ENCODE data around the gene KRTAP10-6.
"Not testable (repeated sequence)": the region's sequence is repeated elsewhere in the genome, so short reads cannot be mapped to it uniquely, and the experiment has no call there.

Gene KRTAP10-6

DNA sequence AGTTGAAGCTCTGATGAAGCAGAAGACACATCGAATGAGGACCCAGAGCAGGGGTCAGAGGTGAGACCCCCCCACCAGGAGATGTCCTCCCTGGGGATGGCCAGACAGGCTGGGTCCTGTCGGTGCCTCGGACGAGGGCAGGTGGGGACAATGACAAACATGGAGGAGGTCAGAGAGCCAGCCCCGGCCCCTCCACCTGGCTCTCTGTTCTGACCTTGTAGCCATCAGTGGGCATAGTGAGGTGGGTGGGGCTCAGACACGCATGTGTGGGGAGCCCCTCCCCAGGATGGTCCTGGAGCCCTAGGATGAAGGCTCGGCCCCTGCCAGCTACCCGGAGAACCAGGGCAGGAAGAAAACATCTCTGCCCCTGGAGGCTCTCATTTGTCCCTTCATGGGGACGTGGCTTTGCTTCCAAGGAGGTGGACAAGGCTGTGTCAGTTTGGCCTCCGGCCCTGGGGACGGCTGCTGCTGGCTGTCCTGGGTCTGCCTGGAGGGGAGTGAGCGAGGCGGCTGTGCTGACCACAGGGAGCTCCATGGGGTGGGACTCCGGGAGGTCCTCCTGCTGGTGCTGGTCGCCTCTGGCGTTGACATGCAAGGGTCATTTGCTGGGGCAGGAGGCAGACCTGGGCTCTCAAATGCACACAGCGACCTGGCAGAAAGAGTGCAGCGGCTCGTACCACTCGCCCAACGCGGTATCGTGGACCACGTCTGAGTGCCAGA lies 2.6 kb downstream of the KRTAP10-6 start:
- no peak overlapping the region for H3K4me2 ChIP-seq
- no peak overlapping the region for H3K27ac ChIP-seq
- no peak for TF ChIP-seq Cebpa-rat (IDR thresholded peaks at IDR 0.05)
- H3K4me1 ChIP-seq = peaks cover 26% of the 10 kb centered on the region
- H3K27me3 ChIP-seq = no peaks in the 10 kb centered on the region
- no peaks in the 10 kb centered on the region for H3K36me3 ChIP-seq
- H4K20me1 ChIP-seq = no peaks in the 10 kb centered on the region
- no peak overlapping the region for H3K4me3 ChIP-seq
- peaks cover 6% of the 10 kb centered on the region; the same call in 1 of the 2 replicates for H3K9me3 ChIP-seq
- H3K9ac ChIP-seq = no peak overlapping the region

- no peak overlapping the region for H3K9ac ChIP-seq
- H3K9me3 ChIP-seq = peaks cover 6% of the 10 kb centered on the region; the same call in 1 of the 2 replicates
- no peaks in the 10 kb centered on the region for H3K36me3 ChIP-seq
- no peak for TF ChIP-seq Cebpa-rat (IDR thresholded peaks at IDR 0.05)
- no peaks in the 10 kb centered on the region for H4K20me1 ChIP-seq
- H3K4me2 ChIP-seq = no peak overlapping the region
- no peaks in the 10 kb centered on the region for H3K27me3 ChIP-seq
- no peak overlapping the region for H3K4me3 ChIP-seq
- peaks cover 24% of the 10 kb centered on the region for H3K4me1 ChIP-seq
- no peak overlapping the region for H3K27ac ChIP-seq
Observed at GRCh38 chr21:44589094-44589493, 3.2 kb downstream of the KRTAP10-6 start.

GRCh38 chr21:44585892-44586291 lies 6.4 kb downstream of the KRTAP10-6 start:
- H3K9ac ChIP-seq = no peak overlapping the region
- no peaks in the 10 kb centered on the region for H3K27me3 ChIP-seq
- peaks cover 24% of the 10 kb centered on the region for H3K4me1 ChIP-seq
- no peak for TF ChIP-seq Cebpa-rat (IDR thresholded peaks at IDR 0.05)
- no peaks in the 10 kb centered on the region for H4K20me1 ChIP-seq
- H3K36me3 ChIP-seq = no peaks in the 10 kb centered on the region
- no peak overlapping the region for H3K4me2 ChIP-seq
- H3K9me3 ChIP-seq = peaks cover 23% of the 10 kb centered on the region
- H3K27ac ChIP-seq = no peak overlapping the region
- no peak overlapping the region for H3K4me3 ChIP-seq

GRCh38 chr21:44583800-44584147 lies 8.5 kb downstream of the KRTAP10-6 start:
- Histone ChIP-seq H3K4me1 (peaks cover 24% of the 10 kb centered on the region), H3K4me2 (no peak overlapping the region), H3K9me3 (peaks cover 44% of the 10 kb centered on the region), H3K4me3 (no peak overlapping the region), H3K36me3 (no peaks in the 10 kb centered on the region), H3K27ac (no peak overlapping the region), H3K27me3 (no peaks in the 10 kb centered on the region), H4K20me1 (no peaks in the 10 kb centered on the region), H3K9ac (no peak overlapping the region)
- no peak for TF ChIP-seq Cebpa-rat (IDR thresholded peaks at IDR 0.05)

GRCh38 chr21:44583089-44583799 lies 9.1 kb downstream of the KRTAP10-6 start:
- H3K9ac ChIP-seq = no peak overlapping the region
- no peaks in the 10 kb centered on the region for H3K36me3 ChIP-seq
- no peak overlapping the region for H3K4me3 ChIP-seq
- H3K9me3 ChIP-seq = peaks cover 49% of the 10 kb centered on the region
- no peak overlapping the region for H3K4me2 ChIP-seq
- peaks cover 24% of the 10 kb centered on the region for H3K4me1 ChIP-seq
- no peak overlapping the region for H3K27ac ChIP-seq
- no peaks in the 10 kb centered on the region for H4K20me1 ChIP-seq
- H3K27me3 ChIP-seq = no peaks in the 10 kb centered on the region
- TF ChIP-seq Cebpa-rat (IDR thresholded peaks at IDR 0.05) = no peak

- Histone ChIP-seq H3K9ac (no peak overlapping the region), H4K20me1 (no peaks in the 10 kb centered on the region), H3K9me3 (peaks cover 61% of the 10 kb centered on the region), H3K36me3 (no peaks in the 10 kb centered on the region), H3K4me3 (no peak overlapping the region), H3K27ac (peak overlapping the region; percentile 43; the same call in 1 of the 2 replicates), H3K4me1 (peaks cover 24% of the 10 kb centered on the region), H3K4me2 (peak overlapping the region; percentile 52), H3K27me3 (no peaks in the 10 kb centered on the region)
- TF ChIP-seq Cebpa-rat (IDR thresholded peaks at IDR 0.05) = no peak
Observed at GRCh38 chr21:44582055-44582454, 10.2 kb downstream of the KRTAP10-6 start.

DNA sequence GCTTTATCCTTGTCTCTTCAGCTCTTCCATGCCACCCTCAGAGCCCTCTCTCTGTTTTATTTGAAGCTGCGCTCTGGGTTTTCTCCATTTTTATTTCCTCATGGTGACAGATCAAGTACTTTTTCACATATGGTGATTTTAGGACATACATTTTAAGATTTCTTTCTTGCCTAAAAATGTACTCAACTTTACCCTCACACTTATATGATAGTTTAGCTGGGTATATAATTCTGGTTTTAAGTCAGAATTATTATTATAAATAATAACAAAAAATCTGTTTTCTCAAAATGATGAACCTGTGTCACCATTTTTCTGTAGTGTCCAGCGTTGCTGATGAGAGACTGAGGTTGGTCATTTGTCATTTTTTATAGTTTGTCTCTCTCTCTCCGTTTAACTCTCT lies 11.1 kb downstream of the KRTAP10-6 start:
- H4K20me1 ChIP-seq = no peaks in the 10 kb centered on the region
- H3K27me3 ChIP-seq = no peaks in the 10 kb centered on the region
- H3K4me3 ChIP-seq = no peak overlapping the region; the same call in 1 of the 2 replicates
- H3K4me1 ChIP-seq = peaks cover 24% of the 10 kb centered on the region
- H3K9me3 ChIP-seq = peaks cover 69% of the 10 kb centered on the region
- no peaks in the 10 kb centered on the region for H3K36me3 ChIP-seq
- H3K9ac ChIP-seq = no peak overlapping the region
- no peak overlapping the region for H3K27ac ChIP-seq
- no peak for TF ChIP-seq Cebpa-rat (IDR thresholded peaks at IDR 0.05)
- H3K4me2 ChIP-seq = peak overlapping the region; percentile 52

- H3K9me3 ChIP-seq = peaks cover 64% of the 10 kb centered on the region
- peak within 1 kb of the TSS; percentile 43; the same call in 1 of the 2 replicates for H3K27ac ChIP-seq
- H3K4me2 ChIP-seq = peak within 1 kb of the TSS; percentile 52
- not testable (repeated sequence) for H4K20me1 ChIP-seq, H3K4me3 ChIP-seq, H3K9ac ChIP-seq, H3K27me3 ChIP-seq, H3K36me3 ChIP-seq
- H3K4me1 ChIP-seq = peaks cover 24% of the 10 kb centered on the region
Observed at GRCh38 chr21:44580231-44580821, 12.0 kb downstream of the KRTAP10-6 start, which contains the start of gene KRTAP10-5. Gene KRTAP10-5 (minus strand): TSS chr21:44580604. CDS start chr21:44580578, 26 bp downstream.

DNA sequence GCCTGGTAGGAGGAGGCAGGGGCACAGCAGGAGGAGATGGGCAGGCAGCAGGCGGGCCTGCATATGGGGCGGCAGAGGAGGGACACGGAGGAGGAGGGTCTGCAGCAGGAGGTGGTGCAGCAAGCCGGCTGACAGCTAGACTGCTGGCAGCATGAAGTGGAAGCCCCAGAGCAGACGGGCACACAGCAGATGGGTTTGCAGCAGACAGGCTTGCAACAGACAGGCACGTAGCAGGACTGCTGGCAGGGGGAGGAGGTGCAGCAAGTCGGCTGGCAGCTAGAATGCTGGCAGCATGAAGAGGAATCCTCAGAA lies 12.5 kb downstream of the KRTAP10-6 start:
- no peak overlapping the region for H3K9ac ChIP-seq
- peaks cover 64% of the 10 kb centered on the region for H3K9me3 ChIP-seq
- no peak overlapping the region for H3K4me2 ChIP-seq
- TF ChIP-seq Cebpa-rat (IDR thresholded peaks at IDR 0.05) = no peak
- no peaks in the 10 kb centered on the region for H3K36me3 ChIP-seq
- H3K27ac ChIP-seq = no peak overlapping the region
- H3K27me3 ChIP-seq = no peaks in the 10 kb centered on the region
- no peaks in the 10 kb centered on the region for H4K20me1 ChIP-seq
- H3K4me1 ChIP-seq = peaks cover 24% of the 10 kb centered on the region
- H3K4me3 ChIP-seq = no peak overlapping the region

Measured in BLaER1 (cell line).